Right renal cortex interstitium (tissue), 3 donors: Measurements from ENCODE around the gene ADO. TPM values are rescaled to one million over a fixed set of nuclear protein-coding genes. Genes with fewer than 3 reads are reported as not detected.
"Not testable (repeated sequence)": the region's sequence is repeated elsewhere in the genome, so short reads cannot be mapped to it uniquely, and the experiment has no call there.

Experiments
- DNase-seq, 3 donors: peaks; one replicate each; pipeline ENCODE4 v3.0.0-alpha.2; 2013; ENCODE audit warnings: low read depth in 3 of 3, low spot score in 2 of 3
- polyA plus RNA-seq, 3 donors: library from polyadenylated mRNA; unstranded; fragments of 120-200 nt; gene quantifications; one replicate each; pipeline ENCODE4 v1.2.1, GENCODE V29; 2013; ENCODE audit not compliant: insufficient read length in 3 of 3

Gene ADO
- polyA plus RNA-seq = 10 to 100 TPM; 34.4 to 40.7 (median 37.3) TPM

DNA sequence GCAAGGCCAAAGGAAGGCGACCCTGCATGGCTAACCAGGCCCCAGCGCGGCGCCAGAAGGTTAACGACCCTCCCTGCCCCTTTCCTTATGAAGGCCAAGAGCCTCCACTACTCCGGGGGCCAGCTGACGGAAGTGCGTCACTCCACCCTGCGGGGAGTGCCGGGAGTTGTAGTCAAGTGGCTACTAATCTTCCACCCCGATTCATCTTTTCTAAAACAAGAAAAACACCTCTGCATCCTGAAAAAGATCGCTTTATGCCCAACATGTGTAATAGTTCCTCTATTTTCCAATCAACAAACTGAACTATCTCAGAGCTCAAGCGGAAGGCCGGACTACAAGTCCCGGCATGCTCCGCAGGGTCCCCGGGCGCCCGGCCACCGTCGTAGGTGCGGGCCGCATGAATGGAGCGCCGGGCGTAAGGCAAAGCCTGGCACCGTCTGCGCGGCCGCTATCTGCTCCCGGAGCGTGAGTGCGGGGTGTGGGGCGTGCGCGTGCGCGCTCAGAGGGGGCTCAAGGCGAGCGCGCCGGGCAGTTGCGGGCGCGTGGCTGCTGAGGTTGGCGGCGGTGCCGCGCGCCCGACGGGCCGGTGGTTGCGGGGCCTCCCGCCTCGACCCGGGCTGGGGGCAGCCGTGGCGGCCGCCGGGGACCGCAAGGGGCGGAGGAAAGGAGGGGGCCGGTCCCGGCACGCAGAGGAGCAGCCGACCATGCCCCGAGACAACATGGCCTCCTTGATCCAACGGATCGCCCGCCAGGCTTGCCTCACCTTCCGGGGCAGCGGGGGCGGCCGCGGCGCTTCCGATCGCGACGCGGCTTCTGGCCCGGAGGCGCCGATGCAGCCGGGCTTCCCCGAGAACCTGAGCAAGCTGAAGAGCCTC lies at the start of gene ADO:
TSS of gene ADO (plus strand) at position 365 of the 875 bp plus-strand sequence. CDS start at position 705, 340 bp downstream.
- DNase-seq = peak; percentile 85 to 94 (median 86)

DNA sequence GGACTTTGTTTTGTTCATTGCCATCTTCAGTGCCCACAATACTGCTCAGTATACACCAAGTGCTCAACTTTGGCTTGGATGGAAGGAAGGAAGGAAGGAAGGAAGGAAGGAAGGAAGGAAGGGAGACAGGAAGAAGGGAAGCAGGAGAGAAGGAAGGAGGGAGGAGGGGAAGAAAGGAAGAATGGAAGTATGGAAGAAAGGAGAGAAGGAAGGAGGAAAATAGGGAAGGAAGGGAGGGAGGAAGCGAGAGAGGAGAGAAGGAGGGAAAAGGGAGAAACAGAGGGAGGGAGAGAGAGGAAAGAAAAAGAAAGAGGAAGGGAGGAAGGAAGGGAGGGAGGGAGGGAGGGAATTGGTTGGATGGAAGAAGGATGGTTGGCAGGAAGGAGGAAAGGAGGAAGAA lies 49.6 kb upstream of the ADO start:
- DNase-seq = no peak

DNA sequence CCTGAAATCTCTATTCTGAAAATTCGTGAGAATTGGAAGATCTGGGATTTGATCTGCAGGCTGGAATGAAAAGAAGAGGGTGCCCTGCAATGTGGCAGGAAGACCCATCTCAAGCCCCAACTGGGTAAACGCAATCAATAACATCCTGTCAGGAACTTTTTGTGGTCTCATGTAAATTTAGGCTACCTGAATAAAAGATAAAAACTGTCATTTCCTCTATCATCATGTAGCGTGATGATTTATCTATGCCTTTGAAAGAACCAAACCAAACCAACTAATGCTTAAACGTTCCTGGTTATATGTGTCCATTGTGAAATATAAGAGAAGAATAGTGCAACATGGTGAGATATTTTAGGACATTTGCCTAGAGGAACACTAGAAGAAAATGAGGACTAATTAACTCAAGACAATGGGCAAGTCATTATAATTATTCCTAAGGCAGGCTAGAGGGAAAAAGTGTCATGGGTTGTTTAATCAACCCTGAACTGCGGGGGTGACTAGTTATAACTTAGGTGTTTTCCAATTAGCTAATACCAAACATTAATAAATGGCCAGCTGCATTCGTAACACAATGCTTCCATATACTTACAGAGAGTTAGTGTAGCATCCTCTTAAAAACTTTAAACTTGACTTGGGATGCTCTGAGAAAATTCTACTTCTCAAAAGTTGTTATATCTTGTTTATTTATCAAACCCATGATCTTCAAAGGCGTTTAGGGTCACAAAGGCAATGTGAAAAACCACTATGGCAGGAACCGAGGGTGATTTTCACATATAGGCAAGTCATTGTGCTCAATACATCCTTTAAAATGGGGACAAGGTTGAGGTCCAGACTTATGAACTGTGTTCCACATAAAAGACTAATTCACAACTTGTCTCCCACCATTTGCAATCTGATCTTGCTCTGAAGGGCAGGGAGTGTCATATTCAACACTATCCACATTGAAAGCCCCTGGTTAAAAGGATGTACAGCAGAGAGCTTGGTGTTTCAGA lies 48.6 kb upstream of the ADO start:
- DNase-seq = no peak

DNA sequence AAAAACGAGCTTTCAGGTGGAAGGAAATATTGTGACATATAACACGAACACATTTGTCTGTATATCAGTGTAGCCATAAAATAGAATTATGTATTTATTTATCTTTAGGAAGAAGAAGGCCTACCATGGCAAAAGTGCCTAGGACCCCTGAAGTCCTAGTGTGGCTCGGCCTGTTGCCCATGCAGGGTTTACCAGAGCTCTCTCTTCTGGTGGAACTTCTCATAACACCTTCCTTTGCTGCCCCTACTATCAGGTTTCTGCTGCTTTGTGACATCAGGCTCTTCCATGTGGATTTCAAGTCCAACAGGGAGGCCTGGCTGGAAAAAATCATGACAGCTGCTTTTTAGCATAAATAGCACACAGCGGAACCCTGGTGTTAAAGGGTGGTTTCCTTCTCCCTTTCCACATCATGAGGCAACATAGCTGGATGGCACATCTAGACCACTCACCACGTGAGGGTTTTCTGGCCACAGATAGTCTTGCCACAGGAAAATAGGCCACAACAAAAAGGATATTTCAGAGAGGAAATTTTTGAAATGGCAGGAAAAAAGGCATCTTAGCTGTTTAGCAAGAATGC lies 44.8 kb upstream of the ADO start:
- DNase-seq = no peak

DNA sequence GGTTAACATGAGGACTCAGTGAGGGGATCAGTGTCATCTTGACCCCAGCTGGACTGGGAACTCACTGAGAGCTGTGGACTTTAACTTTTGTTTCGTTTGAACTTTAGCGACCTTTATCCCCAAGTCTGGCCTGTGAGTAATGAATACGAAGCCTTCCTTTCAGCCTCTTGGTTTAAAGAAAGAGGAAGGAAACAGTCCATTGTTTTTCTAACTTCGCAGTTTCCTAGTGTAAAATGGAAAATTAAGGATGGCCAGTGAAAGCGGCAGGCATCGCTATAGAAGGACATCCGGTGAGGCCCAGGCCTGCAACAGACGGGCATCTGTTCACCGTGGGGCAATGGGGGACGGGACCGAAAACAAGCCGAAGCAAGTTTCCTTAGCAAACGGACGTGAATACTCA lies 44.1 kb upstream of the ADO start:
- DNase-seq = no peak

DNA sequence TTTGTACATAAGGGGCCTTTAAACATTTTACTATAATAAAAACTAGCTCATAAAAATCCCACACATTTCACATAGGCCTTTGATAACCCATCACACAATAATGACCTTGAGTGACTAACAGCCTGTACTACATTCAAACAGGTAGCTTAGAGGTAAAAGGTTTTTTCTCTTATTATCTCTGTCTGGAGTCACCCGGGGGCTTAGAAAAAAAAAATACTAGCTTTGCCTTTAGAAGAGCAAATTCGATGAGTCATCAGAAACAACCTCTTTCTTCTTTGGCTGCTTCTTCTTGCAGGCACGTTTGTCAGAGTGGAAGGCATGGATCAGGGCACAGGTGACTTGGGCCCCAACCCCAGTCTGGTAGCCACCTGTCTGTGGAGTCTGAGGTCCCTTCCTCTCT lies 43.4 kb upstream of the ADO start:
- no peak for DNase-seq

DNA sequence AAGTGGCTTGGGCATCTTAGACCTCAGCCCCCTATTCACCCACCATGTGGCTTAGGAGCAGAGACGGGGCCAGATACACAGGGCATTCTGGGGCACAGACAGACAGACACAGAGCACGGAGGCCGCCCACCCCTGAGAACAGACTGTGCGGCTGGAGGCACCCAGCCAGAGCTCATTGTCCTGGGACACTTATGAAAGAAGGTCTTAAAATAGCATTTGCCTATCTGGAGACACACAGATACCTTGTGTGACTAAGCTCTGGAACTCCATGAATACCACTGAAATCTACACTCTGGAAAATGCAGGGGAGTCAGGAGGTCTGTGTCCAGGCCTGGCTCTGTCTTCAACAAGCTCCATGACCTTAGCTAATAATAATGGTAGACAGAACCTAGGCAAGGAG lies 41.4 kb upstream of the ADO start:
- DNase-seq = no peak

DNA sequence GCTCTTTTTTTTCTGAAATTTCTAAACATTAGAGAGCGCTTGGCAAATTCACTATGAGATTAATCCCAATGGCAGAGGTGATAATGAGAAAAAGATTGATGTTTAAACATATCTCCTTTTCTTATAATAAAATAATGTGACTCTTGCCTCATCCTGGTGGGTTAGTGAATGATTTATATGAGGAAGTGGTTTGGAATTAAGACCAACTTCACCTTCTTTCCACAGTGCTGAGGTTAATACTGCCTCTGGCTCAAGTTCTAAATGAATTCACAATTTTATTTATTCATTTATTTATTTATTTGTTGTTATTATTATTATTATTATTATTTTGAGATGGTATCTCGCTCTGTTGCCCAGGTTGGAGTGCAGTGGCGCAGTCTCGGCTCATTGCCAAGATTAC lies 40.5 kb upstream of the ADO start:
- DNase-seq = no peak

DNA sequence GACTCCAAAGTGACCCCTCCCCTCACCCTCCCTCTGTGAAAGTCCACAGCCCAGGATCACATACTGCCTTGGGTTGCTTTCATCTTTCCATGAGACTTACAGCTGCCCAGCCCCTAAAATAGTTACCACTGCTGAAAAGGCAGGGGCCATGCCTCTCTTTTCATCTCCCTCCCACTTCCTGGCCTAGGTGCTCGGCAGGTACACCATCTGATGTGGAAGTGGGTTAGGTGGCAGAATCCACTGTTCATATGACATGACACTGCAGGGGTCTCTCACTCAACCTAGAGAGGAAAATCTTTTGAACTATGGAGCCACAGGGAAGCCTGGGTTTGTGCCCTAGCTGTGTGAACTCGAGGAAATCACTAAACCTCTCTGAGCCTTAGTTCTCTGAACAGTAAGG lies 38.8 kb upstream of the ADO start:
- no peak for DNase-seq

DNA sequence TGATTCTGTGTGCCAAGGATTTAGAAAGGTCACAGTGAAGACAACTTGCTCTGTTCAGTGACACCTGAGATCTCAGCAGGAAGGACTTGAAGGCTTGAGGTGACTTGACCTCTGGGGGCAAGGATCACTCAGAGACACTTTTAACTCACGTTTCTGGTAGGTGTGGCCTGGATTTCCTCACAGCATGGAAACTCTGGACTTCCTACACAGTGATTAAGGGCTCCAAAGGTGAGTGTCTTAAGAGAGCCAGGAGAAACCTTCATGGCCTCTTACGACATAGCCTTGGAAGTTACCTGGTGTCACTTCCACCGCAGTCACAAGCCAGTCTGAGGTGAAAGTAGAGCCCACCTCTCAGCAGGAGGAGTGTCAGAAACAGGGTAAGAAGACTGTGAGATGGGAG lies 38.1 kb upstream of the ADO start:
- DNase-seq = no peak

DNA sequence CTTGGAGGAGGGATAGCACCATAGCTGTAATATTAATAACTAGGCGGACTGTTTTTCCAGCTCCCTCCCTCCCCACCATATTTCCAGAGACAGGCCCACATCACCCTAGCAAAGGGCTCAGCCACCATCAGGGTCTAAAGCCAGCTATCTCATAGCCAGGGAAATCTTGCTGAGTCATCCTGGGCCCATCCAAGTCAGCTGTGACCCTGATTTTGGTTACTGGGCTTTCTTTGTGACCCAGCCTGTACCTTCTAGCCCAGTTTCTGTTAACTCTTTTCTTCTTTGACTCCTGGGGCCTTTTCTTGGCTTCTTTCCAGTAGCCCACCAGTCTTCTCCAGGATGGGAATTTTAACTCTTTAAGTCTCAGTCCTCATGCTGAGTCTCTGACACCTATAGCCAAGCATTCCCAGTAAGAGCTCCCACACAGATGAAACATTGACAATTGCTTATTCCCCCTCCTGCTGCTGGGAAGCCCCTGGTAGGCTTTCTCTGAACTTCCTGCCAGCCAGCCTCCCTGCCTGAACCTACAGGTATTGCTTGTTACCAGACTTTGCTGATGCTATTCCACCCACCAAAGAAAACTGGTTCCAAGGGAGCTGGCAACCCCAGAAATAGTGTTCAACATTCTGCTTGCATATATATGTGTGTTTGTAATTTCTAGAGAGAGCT lies 34.8 kb upstream of the ADO start:
- DNase-seq = no peak

DNA sequence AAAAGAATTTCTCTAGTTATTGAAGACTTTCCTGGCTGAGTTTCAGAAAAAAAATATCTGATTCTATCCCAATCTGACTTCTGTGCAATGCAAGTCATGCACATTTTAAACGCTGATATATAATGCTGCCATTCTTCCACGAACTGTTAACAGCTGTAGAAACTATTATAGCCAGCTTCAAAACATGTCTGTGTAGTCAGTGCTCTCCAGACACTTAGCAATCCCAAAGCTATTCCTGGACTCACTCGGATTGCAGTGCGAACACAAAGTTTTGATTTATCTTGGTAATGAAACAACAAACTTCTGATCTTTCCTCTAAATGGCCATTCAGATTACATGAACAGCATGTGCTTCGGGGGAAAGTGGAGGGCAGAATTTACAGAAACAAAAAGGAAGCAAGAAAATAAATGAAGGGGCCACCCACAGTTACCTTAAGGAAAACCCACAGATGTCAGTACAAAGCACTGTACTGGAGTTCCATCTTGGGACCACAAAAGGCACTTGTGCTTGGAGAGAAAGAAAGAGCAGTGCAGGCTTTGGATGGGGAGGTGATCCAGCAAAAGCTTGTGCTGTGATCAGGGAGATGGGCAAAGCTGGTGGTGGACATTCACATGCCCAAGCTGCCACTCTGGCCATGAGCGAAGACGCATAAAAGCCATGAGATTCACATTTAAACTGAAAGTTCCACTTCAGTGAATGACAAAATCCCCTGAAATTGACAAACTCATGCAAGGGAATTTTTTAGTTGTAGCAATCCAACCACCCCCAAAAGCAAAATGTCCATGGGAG lies 32.1 kb upstream of the ADO start:
- DNase-seq = no peak

DNA sequence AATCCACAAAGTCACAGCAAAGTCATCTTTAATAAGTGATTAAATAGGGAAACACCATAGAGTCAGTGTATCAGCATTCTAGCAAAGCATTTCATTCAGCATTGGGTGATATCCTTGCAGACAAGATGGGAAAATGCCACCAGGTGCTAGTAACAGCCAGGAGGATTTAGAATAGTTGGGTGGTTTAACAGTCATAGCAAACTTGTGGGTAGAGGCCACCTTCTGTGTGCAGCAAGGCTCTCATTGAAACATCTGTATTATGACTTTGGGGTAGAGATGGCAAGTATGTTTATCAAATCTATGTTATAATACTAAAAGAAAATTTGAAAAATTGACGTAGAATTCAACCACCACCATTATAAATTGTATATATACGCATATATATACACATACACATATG lies 26.4 kb upstream of the ADO start:
- no peak for DNase-seq

DNA sequence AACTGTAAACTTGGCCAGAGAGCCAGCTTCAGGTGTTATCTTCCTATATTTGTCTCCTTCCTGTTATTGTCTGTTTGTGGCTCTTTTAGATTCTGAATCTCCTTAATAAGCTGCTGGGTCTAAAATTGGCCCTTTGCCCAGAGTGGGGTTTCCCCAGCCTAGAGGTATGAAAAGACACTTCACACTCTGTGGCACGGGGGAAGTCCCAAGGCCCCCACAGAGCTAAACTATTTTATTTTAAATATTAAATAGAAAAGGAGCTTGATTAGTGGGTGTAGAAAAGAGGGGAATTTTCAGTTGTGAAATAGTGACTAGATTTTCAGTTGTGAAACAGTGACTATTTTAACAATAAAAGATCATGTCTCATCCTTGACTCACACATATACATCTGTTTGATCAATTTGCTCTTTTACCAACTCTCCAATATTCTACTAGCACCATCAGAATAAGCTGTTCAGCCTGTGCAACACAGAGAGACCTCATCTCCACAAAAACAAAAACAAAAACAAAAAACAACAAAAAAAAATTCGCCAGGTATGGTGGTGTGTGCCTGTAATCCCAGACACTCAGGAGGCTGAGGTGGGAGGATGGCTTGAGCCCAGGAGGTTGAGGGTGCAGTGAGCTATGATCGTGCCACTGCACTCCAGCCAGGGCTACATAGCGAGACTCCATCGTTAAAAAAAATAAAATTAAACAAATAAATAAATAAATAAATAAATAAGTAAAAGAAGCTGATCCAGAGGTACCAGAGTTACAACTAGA lies 24.9 kb upstream of the ADO start:
- no peak for DNase-seq

DNA sequence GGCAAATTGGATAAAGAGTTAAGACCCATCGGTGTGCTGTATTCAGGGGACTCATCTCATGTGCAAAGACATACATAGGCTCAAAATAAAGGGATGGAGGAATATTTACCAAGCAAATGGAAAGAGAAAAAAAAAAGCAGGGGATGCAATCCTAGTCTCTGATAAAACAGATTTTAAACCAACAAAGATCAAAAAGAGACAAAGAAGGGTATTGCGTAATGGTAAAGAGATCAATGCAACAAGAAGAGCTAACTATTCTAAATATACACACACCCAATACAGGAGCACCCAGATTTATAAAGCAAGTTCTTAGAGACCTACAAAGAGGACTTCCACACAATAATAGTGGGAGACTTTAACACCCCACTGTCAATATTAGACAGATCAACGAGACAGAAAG lies 20.0 kb upstream of the ADO start:
- DNase-seq = not testable (repeated sequence)

DNA sequence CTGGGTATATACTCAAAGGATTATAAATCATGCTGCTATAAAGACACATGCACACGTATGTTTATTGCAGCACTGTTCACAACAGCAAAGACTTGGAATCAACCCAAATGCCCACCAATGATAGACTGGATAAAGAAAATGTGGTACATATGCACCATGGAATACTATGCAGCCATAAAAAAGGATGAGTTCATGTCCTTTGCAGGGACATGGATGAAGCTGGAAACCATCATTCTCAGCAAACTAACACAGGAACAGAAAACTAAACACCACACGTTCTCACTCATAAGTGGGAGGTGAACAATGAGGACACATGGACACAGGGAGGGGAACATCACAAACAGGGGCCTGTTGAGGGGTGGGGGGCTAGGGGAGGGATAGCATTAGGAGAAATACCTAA lies 16.2 kb upstream of the ADO start:
- DNase-seq = not testable (repeated sequence)

DNA sequence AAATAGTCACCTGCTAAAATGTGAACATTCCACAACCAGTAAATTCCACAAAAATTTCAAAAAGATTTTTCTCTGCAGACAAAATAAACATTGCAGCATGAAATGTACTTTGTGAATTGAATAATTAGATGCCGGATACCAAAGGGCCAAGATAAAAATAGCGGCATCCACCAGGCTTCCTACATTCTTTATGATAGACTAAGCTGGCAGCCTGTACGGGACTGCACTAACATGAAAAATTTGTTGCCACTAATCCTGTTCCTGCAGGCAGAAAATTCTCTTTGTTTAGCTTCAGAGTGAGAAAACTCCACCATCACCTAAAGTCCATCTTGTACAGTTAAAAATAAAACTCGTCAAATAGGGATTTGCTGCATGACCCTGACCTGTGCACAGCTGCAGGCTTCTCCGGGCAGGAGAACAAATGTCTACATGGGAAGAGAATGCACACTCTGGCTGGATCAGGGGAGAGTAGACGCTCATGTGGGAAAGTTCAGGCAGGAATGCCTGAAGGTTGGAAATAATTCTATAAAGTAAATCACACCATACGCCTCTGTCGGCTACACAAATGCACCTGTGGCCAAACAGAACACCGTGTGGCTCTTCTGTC lies 15.6 kb upstream of the ADO start:
- no peak for DNase-seq

DNA sequence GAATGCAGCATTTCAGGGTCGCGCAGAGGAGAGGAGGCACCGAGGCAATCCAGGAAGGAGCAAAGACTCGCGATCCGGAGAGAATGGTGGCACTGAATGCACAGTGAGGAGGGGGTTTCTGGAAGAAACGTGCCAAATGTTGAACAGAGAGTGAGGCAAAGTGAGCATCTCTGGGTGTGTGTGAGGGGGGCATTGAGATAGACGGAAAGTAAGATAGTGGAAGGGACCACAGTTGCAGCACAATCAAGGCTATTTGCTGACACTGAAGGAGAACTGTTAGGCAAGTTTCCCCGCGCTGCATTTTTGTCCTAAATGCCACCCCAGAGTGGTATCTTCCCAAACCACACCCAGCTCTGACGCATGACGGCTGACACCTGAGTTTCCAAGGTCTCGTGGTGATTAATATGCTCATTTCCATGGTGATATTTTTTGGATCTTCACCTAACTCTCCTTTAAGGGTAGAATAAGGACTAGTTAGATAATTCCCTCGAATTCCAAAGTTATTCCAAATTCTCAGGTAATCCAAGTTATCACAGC lies 14.4 kb upstream of the ADO start:
- DNase-seq = no peak
